CD8-positive, alpha-beta memory T cell (primary cell): ENCODE results near the gene LHPP. TPM values are rescaled to one million over a fixed set of nuclear protein-coding genes. Genes with fewer than 3 reads are reported as not detected.

Experiments used
- CTCF ChIA-PET: fragments of 350-600 bp; sonication (Branson Sonifier 250); formaldehyde crosslinking; loops from one replicate; lab custom pipeline; 2021; ENCODE audit warnings: antibody characterized with exemption; lab: Charles Lee
- POLR2A ChIA-PET: fragments of 350-600 bp; sonication (Branson Sonifier 250); formaldehyde crosslinking; loops from one replicate; lab custom pipeline; 2021; ENCODE audit warnings: antibody characterized with exemption; lab: Charles Lee
- DNase-seq, 5 donors: peaks; one replicate each; pipeline versions ENCODE4 v3.0.0 to v3.0.0-alpha.2; 2020 to 2022; ENCODE audit warnings: mixed read lengths in 1 of 5
- H3K27ac ChIP-seq: one replicate; pipeline ENCODE4 v1.7.0; 2013; ENCODE audit warnings: low read depth, mild to moderate bottlenecking, low read length, moderate library complexity
- H3K27me3 ChIP-seq: 2 replicates; pipeline ENCODE4 v1.7.0; 2013; ENCODE audit warnings: low read length, mild to moderate bottlenecking; ENCODE audit not compliant: insufficient read depth, poor library complexity, severe bottlenecking
- H3K36me3 ChIP-seq: 2 replicates; pipeline ENCODE4 v1.7.0; 2013; ENCODE audit warnings: mild to moderate bottlenecking, low read length, moderate library complexity; ENCODE audit not compliant: insufficient read depth
- H3K4me1 ChIP-seq: 2 replicates; pipeline ENCODE4 v1.7.0; 2013; ENCODE audit warnings: mild to moderate bottlenecking, low read length, moderate library complexity; ENCODE audit not compliant: insufficient read depth
- H3K4me3 ChIP-seq: 2 replicates; pipeline ENCODE4 v1.7.0; 2013; ENCODE audit warnings: mild to moderate bottlenecking, low read length
- H3K9me3 ChIP-seq: 2 replicates; pipeline ENCODE4 v1.7.0; 2013; ENCODE audit warnings: mild to moderate bottlenecking, low read length
- H3K27ac Mint-ChIP-seq, 8 donors: one replicate each; pipeline ENCODE4 v1.8.0; 2020 to 2021; ENCODE audit warnings: mixed read lengths in 8 of 8, mild to moderate bottlenecking in 6 of 8, inconsistent platforms in 3 of 8, moderate library complexity in 3 of 8
- H3K27me3 Mint-ChIP-seq, 2 donors: one replicate each; pipeline ENCODE4 v1.8.0; 2020 to 2021; ENCODE audit warnings: mixed read lengths in 2 of 2, mild to moderate bottlenecking in 1 of 2, moderate library complexity in 1 of 2
- H3K36me3 Mint-ChIP-seq, 3 donors: one replicate each; pipeline ENCODE4 v1.8.0; 2020 to 2021; ENCODE audit warnings: mixed read lengths in 3 of 3, inconsistent platforms in 1 of 3, mild to moderate bottlenecking in 1 of 3
- H3K4me1 Mint-ChIP-seq, 3 donors: one replicate each; pipeline ENCODE4 v1.8.0; 2020 to 2021; ENCODE audit warnings: mixed read lengths in 3 of 3, inconsistent platforms in 1 of 3, mild to moderate bottlenecking in 1 of 3
- H3K4me3 Mint-ChIP-seq, 7 donors: one replicate each; pipeline ENCODE4 v1.8.0; 2020 to 2021; ENCODE audit warnings: mixed read lengths in 7 of 7, mild to moderate bottlenecking in 6 of 7, moderate library complexity in 4 of 7, inconsistent platforms in 2 of 7
- H3K9me3 Mint-ChIP-seq, 5 donors: one replicate each; pipeline ENCODE4 v1.8.0; 2020 to 2022; ENCODE audit warnings: mixed read lengths in 5 of 5, mild to moderate bottlenecking in 3 of 5, moderate library complexity in 2 of 5, inconsistent platforms in 1 of 5
- polyA plus RNA-seq: library from polyadenylated mRNA; unstranded; fragments of 300-500 nt; fragmentation: Illumina TruSeq; gene quantifications from one replicate; pipeline ENCODE4 v1.2.3, GENCODE V29; 2021
- total RNA-seq, 2 experiments: library from RNA; stranded (reverse); gene quantifications; one replicate each; pipeline ENCODE4 v1.2.3, GENCODE V29; 2021

The LHPP gene
- total and polyA plus RNA-seq, 3 experiments from 2014 or later, result 5.2 to 19.1 (median 6.3) TPM

GRCh38 chr10:124508907-124509454 is 47.4 kb downstream of the LHPP start:
- POLR2A ChIA-PET, result interaction anchor here (0.7 kb wide), 1 partner anchor 255 kb away, joined by 6 read pairs; no protein-coding TSS in a partner anchor
- no peak overlapping the region for H3K27ac ChIP-seq
- no peak overlapping the region for H3K4me3 Mint-ChIP-seq

DNA sequence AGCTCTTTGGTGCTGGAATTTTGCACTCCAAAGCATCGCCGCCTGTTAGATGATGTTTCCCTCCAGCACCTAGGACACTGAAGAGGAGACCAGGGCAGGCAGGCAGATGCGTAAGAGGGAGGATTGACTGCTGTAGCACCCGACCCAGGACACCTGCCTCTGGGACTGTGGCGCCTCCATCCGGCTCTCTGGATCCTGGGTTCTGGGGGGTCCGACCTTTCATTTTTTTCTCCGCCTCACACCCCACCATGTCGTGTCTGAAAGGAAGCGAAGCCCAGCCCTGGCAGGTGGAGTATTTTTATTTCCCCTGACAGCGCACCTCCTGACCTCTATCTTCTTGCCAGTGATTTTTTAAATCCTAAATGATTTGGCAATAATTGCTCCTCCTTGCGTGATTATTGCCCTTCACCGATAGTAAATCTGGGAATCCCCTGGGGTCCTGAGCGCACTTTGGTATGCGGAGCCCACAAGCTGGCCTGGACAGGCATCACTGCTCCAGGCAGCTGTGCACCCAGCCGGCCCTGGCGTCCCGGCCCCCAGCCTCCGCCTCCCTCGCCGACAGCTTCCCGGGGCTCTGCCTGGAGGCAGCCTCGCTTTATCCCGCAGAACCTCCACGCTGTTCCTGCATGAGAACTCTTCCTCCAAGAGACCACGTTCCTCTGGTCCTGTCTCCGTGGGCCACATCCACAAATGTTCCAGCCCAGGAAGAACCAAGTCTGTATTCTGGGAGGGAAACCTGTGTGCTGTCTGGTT is 48.4 kb downstream of the LHPP start:
- peak in 1 of 5 donors; percentile 40 for DNase-seq
- no peaks in the 10 kb centered on the region for H3K9me3 Mint-ChIP-seq
- peaks cover 0 to 8% (median 5%) of the 10 kb centered on the region in 3 donors for H3K36me3 Mint-ChIP-seq
- no peak overlapping the region for H3K4me3 Mint-ChIP-seq
- H3K9me3 ChIP-seq, result no peaks in the 10 kb centered on the region
- ChIA-PET CTCF (no interaction called here), POLR2A (no interaction called here)
- H3K27ac ChIP-seq, result no peak overlapping the region
- no peaks in the 10 kb centered on the region for H3K36me3 ChIP-seq
- H3K27me3 Mint-ChIP-seq, result peaks cover 0 to 1% of the 10 kb centered on the region in 2 donors
- H3K4me1 ChIP-seq, result no peaks in the 10 kb centered on the region
- no peaks in the 10 kb centered on the region for H3K27me3 ChIP-seq
- no peak overlapping the region for H3K4me3 ChIP-seq
- peaks cover 2 to 11% (median 4%) of the 10 kb centered on the region in 3 donors for H3K4me1 Mint-ChIP-seq
- peak overlapping the region in 1 of 8 donors; percentile 69 for H3K27ac Mint-ChIP-seq

More at GRCh38 chr10:124508907-124509454, 47.4 kb downstream of the LHPP start:
- H3K9me3 ChIP-seq, result no peaks in the 10 kb centered on the region
- H3K27me3 Mint-ChIP-seq, result peaks cover 0 to 1% of the 10 kb centered on the region in 2 donors
- no peak overlapping the region for H3K27ac Mint-ChIP-seq
- no peaks in the 10 kb centered on the region for H3K4me1 ChIP-seq
- CTCF ChIA-PET, result no interaction called here
- no peak for DNase-seq
- H3K4me1 Mint-ChIP-seq, result peaks cover 2 to 11% (median 4%) of the 10 kb centered on the region in 3 donors
- H3K36me3 ChIP-seq, result no peaks in the 10 kb centered on the region
- no peaks in the 10 kb centered on the region for H3K9me3 Mint-ChIP-seq
- no peak overlapping the region for H3K4me3 ChIP-seq
- peaks cover 0 to 8% (median 5%) of the 10 kb centered on the region in 3 donors for H3K36me3 Mint-ChIP-seq
- no peaks in the 10 kb centered on the region for H3K27me3 ChIP-seq

GRCh38 chr10:124510759-124511158 is 49.1 kb downstream of the LHPP start:
- H3K4me3 ChIP-seq, result no peak overlapping the region
- H3K4me3 Mint-ChIP-seq, result no peak overlapping the region
- POLR2A ChIA-PET, result no interaction called here
- CTCF ChIA-PET, result interaction anchor here (1.1 kb wide), 1 partner anchor 10 kb away, joined by 3 read pairs; no protein-coding TSS in a partner anchor
- peaks cover 2 to 11% (median 4%) of the 10 kb centered on the region in 3 donors for H3K4me1 Mint-ChIP-seq
- H3K27ac ChIP-seq, result no peak overlapping the region
- no peaks in the 10 kb centered on the region for H3K9me3 Mint-ChIP-seq
- H3K27me3 Mint-ChIP-seq, result no peaks in the 10 kb centered on the region
- H3K4me1 ChIP-seq, result no peaks in the 10 kb centered on the region
- H3K27ac Mint-ChIP-seq, result no peak overlapping the region
- H3K36me3 ChIP-seq, result no peaks in the 10 kb centered on the region
- H3K9me3 ChIP-seq, result no peaks in the 10 kb centered on the region
- no peaks in the 10 kb centered on the region for H3K27me3 ChIP-seq
- H3K36me3 Mint-ChIP-seq, result peaks cover 0 to 5% (median 5%) of the 10 kb centered on the region in 3 donors
- DNase-seq, result peak in 1 of 5 donors; percentile 30

- ChIA-PET POLR2A (no interaction called here), CTCF (interaction anchor here (1.1 kb wide), 1 partner anchor 9 kb away, joined by 3 read pairs; no protein-coding TSS in a partner anchor)
- H3K27ac ChIP-seq, result no peak overlapping the region
- no peak overlapping the region for H3K4me3 ChIP-seq
- H3K36me3 Mint-ChIP-seq, result peaks cover 0 to 5% (median 5%) of the 10 kb centered on the region in 3 donors
- H3K4me1 Mint-ChIP-seq, result peaks cover 2 to 11% (median 4%) of the 10 kb centered on the region in 3 donors
- H3K4me1 ChIP-seq, result no peaks in the 10 kb centered on the region
- no peaks in the 10 kb centered on the region for H3K36me3 ChIP-seq
- H3K9me3 ChIP-seq, result no peaks in the 10 kb centered on the region
- H3K27me3 ChIP-seq, result no peaks in the 10 kb centered on the region
- H3K4me3 Mint-ChIP-seq, result no peak overlapping the region
- peak overlapping the region in 1 of 8 donors; percentile 48 for H3K27ac Mint-ChIP-seq
- H3K9me3 Mint-ChIP-seq, result no peaks in the 10 kb centered on the region
- no peaks in the 10 kb centered on the region for H3K27me3 Mint-ChIP-seq
- DNase-seq, result peak in 1 of 5 donors; percentile 41
Measured at GRCh38 chr10:124511205-124512039, 49.8 kb downstream of the LHPP start.

GRCh38 chr10:124512040-124512428 is 50.4 kb downstream of the LHPP start:
- no peaks in the 10 kb centered on the region for H3K9me3 ChIP-seq
- H3K36me3 ChIP-seq, result no peaks in the 10 kb centered on the region
- ChIA-PET CTCF (interaction anchor here (1.1 kb wide), 1 partner anchor 9 kb away, joined by 3 read pairs; no protein-coding TSS in a partner anchor), POLR2A (no interaction called here)
- H3K27ac ChIP-seq, result no peak overlapping the region
- no peaks in the 10 kb centered on the region for H3K27me3 ChIP-seq
- no peaks in the 10 kb centered on the region for H3K27me3 Mint-ChIP-seq
- H3K36me3 Mint-ChIP-seq, result peaks cover 0 to 5% (median 5%) of the 10 kb centered on the region in 3 donors
- no peak overlapping the region for H3K4me3 Mint-ChIP-seq
- DNase-seq, result no peak
- no peak overlapping the region for H3K27ac Mint-ChIP-seq
- H3K4me3 ChIP-seq, result no peak overlapping the region
- H3K9me3 Mint-ChIP-seq, result no peaks in the 10 kb centered on the region
- H3K4me1 ChIP-seq, result no peaks in the 10 kb centered on the region
- peaks cover 2 to 11% (median 4%) of the 10 kb centered on the region in 3 donors for H3K4me1 Mint-ChIP-seq

DNA sequence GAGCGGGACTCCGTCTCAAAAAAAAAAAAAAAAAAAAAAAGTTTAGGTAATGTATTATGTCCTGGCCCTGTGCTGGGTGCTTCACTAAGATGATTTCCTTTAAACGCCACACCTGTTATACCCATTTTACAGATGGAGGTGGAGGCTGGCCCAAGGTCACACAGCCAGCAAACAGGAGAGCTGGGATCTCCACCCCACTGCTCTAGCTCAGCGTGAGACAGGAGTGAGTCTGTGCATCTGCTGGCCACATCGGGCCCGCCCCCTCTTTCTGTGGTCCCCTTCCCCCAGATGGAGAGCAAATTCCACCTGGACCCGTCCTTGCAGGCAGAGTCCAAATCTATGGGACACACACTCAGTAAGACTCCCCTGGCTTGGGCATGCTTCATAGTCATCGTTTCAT is 51.0 kb downstream of the LHPP start:
- Histone ChIP-seq H3K27me3 (no peaks in the 10 kb centered on the region), H3K9me3 (no peaks in the 10 kb centered on the region), H3K27ac (no peak overlapping the region), H3K4me1 (no peaks in the 10 kb centered on the region), H3K4me3 (no peak overlapping the region), H3K36me3 (no peaks in the 10 kb centered on the region)
- peak in 1 of 5 donors; percentile 21 for DNase-seq
- Mint-ChIP-seq H3K36me3 (peaks cover 0 to 7% (median 5%) of the 10 kb centered on the region in 3 donors), H3K4me1 (peaks cover 2 to 11% (median 4%) of the 10 kb centered on the region in 3 donors), H3K27me3 (no peaks in the 10 kb centered on the region), H3K9me3 (no peaks in the 10 kb centered on the region), H3K4me3 (no peak overlapping the region), H3K27ac (no peak overlapping the region)
- POLR2A ChIA-PET, result interaction anchor here (0.6 kb wide), 1 partner anchor 478 kb away, joined by 7 read pairs; no protein-coding TSS in a partner anchor
- CTCF ChIA-PET, result interaction anchor here (1.1 kb wide), 1 partner anchor 12 kb away, joined by 3 read pairs; no protein-coding TSS in a partner anchor

- Mint-ChIP-seq H3K27me3 (no peaks in the 10 kb centered on the region), H3K9me3 (no peaks in the 10 kb centered on the region), H3K4me3 (no peak overlapping the region), H3K4me1 (peaks cover 2 to 11% (median 4%) of the 10 kb centered on the region in 3 donors), H3K27ac (no peak overlapping the region), H3K36me3 (peaks cover 4 to 13% (median 4%) of the 10 kb centered on the region in 3 donors)
- H3K36me3 ChIP-seq, result no peaks in the 10 kb centered on the region
- POLR2A ChIA-PET, result no interaction called here
- no peaks in the 10 kb centered on the region for H3K27me3 ChIP-seq
- H3K4me3 ChIP-seq, result no peak overlapping the region
- no peaks in the 10 kb centered on the region for H3K9me3 ChIP-seq
- CTCF ChIA-PET, result interaction anchor here (1.2 kb wide), 1 partner anchor 13 kb away, joined by 3 read pairs; no protein-coding TSS in a partner anchor
- peak in 1 of 5 donors; percentile 33 for DNase-seq
- no peaks in the 10 kb centered on the region for H3K4me1 ChIP-seq
- H3K27ac ChIP-seq, result no peak overlapping the region
Measured at GRCh38 chr10:124515244-124515970, 53.8 kb downstream of the LHPP start.
